Right ventricle myocardium inferior (tissue), 1 donor: ENCODE data around the gene TMEM176A. TPM values are rescaled to one million over a fixed set of nuclear protein-coding genes. Genes with fewer than 3 reads are reported as not detected.

Source experiments
- total RNA-seq: library from RNA; stranded (reverse); fragmentation: NEBNext Ultra II Directional; extraction: Animal tissue kit (Norgen Biotek cat#: 25700); gene quantifications from one replicate; pipeline ENCODE4 v1.2.1, GENCODE V29; 2021
- donor health status: DM: no; HTN: yes; CAD: no; lungs with severe emphysema.

The TMEM176A gene
- total RNA-seq, 1 donor from 2014 or later, result 31.1 TPM

Other genes starting within 250 kb of the TMEM176A start
- gene GIMAP4, start 233.4 kb upstream of the TMEM176A start, total RNA-seq, result 38.4 TPM
- gene GIMAP6, start 168.4 kb upstream of the TMEM176A start, total RNA-seq, result 33.5 TPM
- gene GIMAP2, start 115.1 kb upstream of the TMEM176A start, total RNA-seq, result 6.2 TPM
- gene GIMAP1, start 84.2 kb upstream of the TMEM176A start, total RNA-seq, result 5.8 TPM
- gene GIMAP5, start 63.4 kb upstream of the TMEM176A start, total RNA-seq, result 9.0 TPM
- 43.1 TPM for gene TMEM176B, start 405 bp upstream of the TMEM176A start, total RNA-seq
- gene AOC1, start 51.7 kb downstream of the TMEM176A start, total RNA-seq, result 0.27 TPM
- gene KCNH2, start 177.6 kb downstream of the TMEM176A start, total RNA-seq, result 97.3 TPM
- 19.4 TPM for gene NOS3, start 190.2 kb downstream of the TMEM176A start, total RNA-seq
- gene ATG9B, start 223.7 kb downstream of the TMEM176A start, total RNA-seq, result not detected
- 24.5 TPM for gene ABCB8, start 227.7 kb downstream of the TMEM176A start, total RNA-seq
- 5.5 TPM for gene ASIC3, start 247.8 kb downstream of the TMEM176A start, total RNA-seq